Nephron (organoid): ENCODE results near the gene RAET1G.
"Not testable (repeated sequence)": the region's sequence is repeated elsewhere in the genome, so short reads cannot be mapped to it uniquely, and the experiment has no call there.

Experiments used
- H3K27ac Mint-ChIP-seq, 3 experiments: 2 replicates each; pipeline ENCODE4 v1.8.0; 2020; ENCODE audit warnings: mixed read lengths in 3 of 3, mild to moderate bottlenecking in 2 of 3, moderate library complexity in 1 of 3
- H3K27me3 Mint-ChIP-seq: 2 replicates; pipeline ENCODE4 v1.8.0; 2021; ENCODE audit warnings: low read depth, mild to moderate bottlenecking, moderate library complexity, mixed read lengths
- H3K36me3 Mint-ChIP-seq: 2 replicates; pipeline ENCODE4 v1.8.0; 2020; ENCODE audit warnings: low read depth, mixed read lengths
- H3K4me1 Mint-ChIP-seq: 2 replicates; pipeline ENCODE4 v1.8.0; 2020; ENCODE audit warnings: mixed read lengths
- H3K4me3 Mint-ChIP-seq, 3 experiments: 2 replicates each; pipeline ENCODE4 v1.8.0; 2020; ENCODE audit warnings: mild to moderate bottlenecking in 3 of 3, mixed read lengths in 3 of 3, moderate library complexity in 2 of 3
- H3K9me3 Mint-ChIP-seq: 2 replicates; pipeline ENCODE4 v1.8.0; 2020; ENCODE audit warnings: mixed read lengths
- CTCF ChIP-seq, 3 experiments: fragments of 200-600 bp; sonication (generic); IDR thresholded peaks; one replicate each; pipeline ENCODE4 v1.5.0; 2021; ENCODE audit warnings: antibody characterized with exemption in 3 of 3; ENCODE audit not compliant: unreplicated experiment in 3 of 3

RAET1G gene

DNA sequence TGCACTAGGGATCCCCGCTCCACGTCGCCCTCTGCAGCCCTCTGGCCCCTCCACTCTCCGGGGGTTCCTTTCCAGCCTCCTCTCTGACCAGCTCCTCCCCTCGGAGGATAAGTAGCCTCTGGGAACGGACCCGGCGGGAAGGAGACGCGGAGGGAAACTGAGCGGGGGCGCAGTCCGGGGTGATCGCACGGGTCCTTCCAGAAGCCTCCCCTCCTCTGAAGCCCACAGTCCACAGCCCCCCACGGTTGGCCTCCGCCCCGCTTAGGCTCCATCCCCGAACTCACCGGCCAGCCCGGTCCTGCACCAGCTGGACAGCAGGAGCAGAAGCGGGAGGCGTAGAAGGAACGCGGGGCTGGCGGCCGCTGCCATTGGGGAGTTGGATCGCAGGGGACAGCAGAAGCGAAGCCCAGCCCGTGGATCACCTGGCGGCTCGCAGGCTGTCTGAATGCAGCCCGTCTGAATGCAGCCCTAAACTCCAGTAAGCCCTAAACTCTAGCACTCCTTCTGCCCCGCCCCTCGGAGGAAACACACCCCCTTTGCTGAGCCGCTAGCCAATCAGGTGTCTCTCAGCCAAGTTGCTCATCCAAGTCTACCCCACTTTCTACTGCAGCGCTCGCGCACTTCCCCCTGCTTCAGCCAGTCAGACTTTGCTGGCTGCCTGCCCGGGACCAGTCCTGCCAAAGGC, at the start of gene RAET1G:
TSS of gene RAET1G (minus strand) at position 480 of the 685 bp plus-strand sequence. CDS start at position 369, 111 bp downstream.
- peak within 1 kb of the TSS in 1 of 3 experiments; percentile 5 for H3K27ac Mint-ChIP-seq
- peaks cover 7% of the 10 kb centered on the region for H3K4me1 Mint-ChIP-seq
- peaks cover 3% of the 10 kb centered on the region for H3K9me3 Mint-ChIP-seq
- peak within 1 kb of the TSS; percentile 76 to 83 (median 82) for H3K4me3 Mint-ChIP-seq
- H3K36me3 Mint-ChIP-seq: no peaks in the 10 kb centered on the region
- TF ChIP-seq CTCF (IDR thresholded peaks at IDR 0.05; ENCODE audit: unreplicated experiment in 3 of 3): no peak
- H3K27me3 Mint-ChIP-seq: peaks cover 88% of the 10 kb centered on the region

DNA sequence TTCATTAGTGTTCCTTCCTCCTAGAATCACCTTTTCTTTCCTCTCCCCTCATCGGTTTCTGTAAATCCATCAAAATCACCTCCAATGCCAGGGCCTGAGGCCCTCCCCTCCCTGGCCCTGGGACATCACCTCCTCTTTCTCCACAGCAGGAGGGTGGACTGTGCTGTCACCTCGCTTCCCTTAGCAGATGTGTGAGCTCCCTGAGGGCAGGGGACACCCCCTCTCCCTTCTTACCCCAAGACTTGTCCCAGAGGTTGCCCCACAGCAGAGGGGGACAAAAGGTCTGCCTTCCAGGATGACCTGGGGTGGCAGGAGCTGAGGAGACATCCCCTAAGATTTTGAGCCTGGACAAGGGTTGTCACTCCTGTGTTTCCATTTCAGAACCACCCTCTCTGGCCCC, 46.7 kb upstream of the RAET1G start:
- TF ChIP-seq CTCF (IDR thresholded peaks at IDR 0.05; ENCODE audit: unreplicated experiment in 3 of 3): no peak
- Mint-ChIP-seq H3K27ac (no peak overlapping the region), H3K4me3 (no peak overlapping the region), H3K9me3 (peaks cover 8% of the 10 kb centered on the region), H3K27me3 (peaks cover 98% of the 10 kb centered on the region), H3K4me1 (peaks cover 9% of the 10 kb centered on the region), H3K36me3 (no peaks in the 10 kb centered on the region)

GRCh38 chr6:149968909-149969308, 46.0 kb upstream of the RAET1G start:
- peaks cover 98% of the 10 kb centered on the region for H3K27me3 Mint-ChIP-seq
- H3K4me3 Mint-ChIP-seq, H3K9me3 Mint-ChIP-seq, H3K36me3 Mint-ChIP-seq, H3K27ac Mint-ChIP-seq: not testable (repeated sequence)
- H3K4me1 Mint-ChIP-seq: peaks cover 15% of the 10 kb centered on the region

DNA sequence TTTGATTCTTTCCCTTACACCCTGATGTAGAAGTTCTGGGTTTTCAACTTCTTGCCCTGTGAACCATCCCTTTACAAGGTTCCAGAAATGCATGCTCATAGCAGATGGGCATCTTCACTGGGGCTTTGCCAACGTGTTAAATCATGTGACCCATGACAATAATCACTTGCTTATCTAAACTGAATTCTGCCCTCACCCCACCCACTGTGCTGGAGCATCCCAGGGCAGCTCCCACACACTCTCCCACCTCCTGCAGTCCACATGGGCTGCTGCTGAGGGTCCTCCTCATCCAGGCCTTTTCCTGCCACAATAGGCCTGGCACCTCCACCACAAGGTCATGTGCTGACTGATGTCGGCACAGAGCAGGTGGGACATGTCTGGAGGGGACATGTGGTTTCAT, 45.1 kb upstream of the RAET1G start:
- not testable (repeated sequence) for H3K4me3 Mint-ChIP-seq, H3K36me3 Mint-ChIP-seq, H3K27ac Mint-ChIP-seq, H3K9me3 Mint-ChIP-seq
- H3K4me1 Mint-ChIP-seq: peaks cover 22% of the 10 kb centered on the region
- peaks cover 99% of the 10 kb centered on the region for H3K27me3 Mint-ChIP-seq

GRCh38 chr6:149967591-149967990, 44.7 kb upstream of the RAET1G start:
- Mint-ChIP-seq H3K4me1 (peaks cover 22% of the 10 kb centered on the region), H3K9me3 (peaks cover 4% of the 10 kb centered on the region), H3K27ac (no peak overlapping the region), H3K36me3 (no peaks in the 10 kb centered on the region), H3K27me3 (peaks cover 99% of the 10 kb centered on the region), H3K4me3 (peak overlapping the region in 1 of 3 experiments; percentile 28)
- no peak for TF ChIP-seq CTCF (IDR thresholded peaks at IDR 0.05; ENCODE audit: unreplicated experiment in 3 of 3)

- H3K27ac Mint-ChIP-seq, H3K9me3 Mint-ChIP-seq, H3K36me3 Mint-ChIP-seq: not testable (repeated sequence)
- H3K27me3 Mint-ChIP-seq: peaks cover 100% of the 10 kb centered on the region
- H3K4me1 Mint-ChIP-seq: peaks cover 22% of the 10 kb centered on the region
- H3K4me3 Mint-ChIP-seq: peak overlapping the region; percentile 40 to 88 (median 87)
These were observed 43.4 kb upstream of the RAET1G start for GRCh38 chr6:149966319-149966718.

GRCh38 chr6:149965194-149966020, 42.5 kb upstream of the RAET1G start:
- H3K36me3 Mint-ChIP-seq: no peaks in the 10 kb centered on the region
- TF ChIP-seq CTCF (IDR thresholded peaks at IDR 0.05; ENCODE audit: unreplicated experiment in 3 of 3): no peak
- no peak overlapping the region for H3K27ac Mint-ChIP-seq
- peak overlapping the region; percentile 87 to 91 (median 88) for H3K4me3 Mint-ChIP-seq
- peaks cover 100% of the 10 kb centered on the region for H3K27me3 Mint-ChIP-seq
- peaks cover 3% of the 10 kb centered on the region for H3K9me3 Mint-ChIP-seq
- H3K4me1 Mint-ChIP-seq: peaks cover 22% of the 10 kb centered on the region
